HepG2 (cell line): ENCODE data around the gene TMEM132E. TPM values are rescaled to one million over a fixed set of nuclear protein-coding genes. Genes with fewer than 3 reads are reported as not detected.

Experiments used
- ATAC-seq: fragments of 200-7000 bp; cut with Tn5 transposase; 3 replicates; pipeline ENCODE4 v1.9.1; 2020; ENCODE audit warnings: mild to moderate bottlenecking, moderate library complexity
- BruUV-seq: library from RNA; stranded (reverse); fragments of 400-500 nt; replicated peaks from 2 replicates; lab custom pipeline; 2021; lab: Mats Ljungman, UMichigan
- CTCF ChIA-PET: fragments of 300-600 bp; formaldehyde crosslinking; extraction: SDS; loops from one replicate; lab custom pipeline; 2021; ENCODE audit warnings: low total read pairs, inconsistent platforms, low intra/inter-chr PET ratio; lab: Yijun Ruan, JAX
- POLR2A ChIA-PET: fragments of 350-600 bp; sonication (Branson Sonifier 250); formaldehyde crosslinking; loops from one replicate; lab custom pipeline; 2020; ENCODE audit warnings: antibody characterized with exemption, inconsistent platforms; lab: Yijun Ruan, JAX
- DNase-seq: peaks from one replicate; pipeline ENCODE4 v3.0.0-alpha.2; 2015; ENCODE audit warnings: low spot score
- FAIRE-seq: peaks from 3 replicates; lab custom pipeline; 2011; peaks lifted over from hg19 to GRCh38; lab: Jason Lieb, UNC
- H2AFZ ChIP-seq: one replicate; pipeline ENCODE4 v1.6.1; 2011; ENCODE audit warnings: low read length, inconsistent platforms
- H3K27ac ChIP-seq: fragments of 300-600 bp; 3 replicates; pipeline ENCODE4 v1.8.0; 2011; ENCODE audit warnings: mixed run types, mild to moderate bottlenecking, mixed read lengths, low read length, inconsistent platforms; ENCODE audit not compliant: insufficient read depth; ENCODE audit errors: extremely low read length
- H3K27me3 ChIP-seq, 2 experiments: fragments of 200-600 bp in 1 of 2; 2 replicates in 1 of 2; 3 replicates in 1 of 2; pipeline versions ENCODE4 v1.6.0 to v1.8.0; 2011; ENCODE audit warnings: low read length in 2 of 2, mild to moderate bottlenecking in 2 of 2, moderate library complexity in 2 of 2, inconsistent platforms in 1 of 2; ENCODE audit not compliant: insufficient read depth in 2 of 2, control insufficient read depth in 1 of 2
- H3K36me3 ChIP-seq, 2 experiments: fragments of 200-600 bp in 1 of 2; replicated peaks in 1 of 2; 2 replicates in 1 of 2; 3 replicates in 1 of 2; pipeline versions ENCODE4 v1.5.1 to v1.8.0; 2011; ENCODE audit warnings: low read length in 2 of 2, inconsistent platforms in 1 of 2; ENCODE audit not compliant: insufficient read depth in 2 of 2, control insufficient read depth in 1 of 2
- H3K4me1 ChIP-seq: 2 replicates; pipeline ENCODE4 v1.5.1; 2012; ENCODE audit warnings: low read length, inconsistent platforms; ENCODE audit not compliant: insufficient read depth
- H3K4me2 ChIP-seq: 2 replicates; pipeline ENCODE4 v1.6.0; 2011; ENCODE audit warnings: low read depth, low read length, inconsistent platforms
- H3K4me3 ChIP-seq, 3 experiments: fragments of 200-600 bp in 1 of 3; sonication (generic), shearing (Covaris generic) in 1 of 3; replicated peaks in 1 of 3; 2 replicates each; pipeline ENCODE4 v1.5.1; 2011 to 2016; ENCODE audit warnings: low read length in 3 of 3, inconsistent platforms in 2 of 3, low read depth in 2 of 3, mild to moderate bottlenecking in 2 of 3, control low read depth in 1 of 3, mixed read lengths in 1 of 3; ENCODE audit not compliant: insufficient read depth in 1 of 3
- H3K79me2 ChIP-seq: one replicate; pipeline ENCODE4 v1.6.1; 2011; ENCODE audit warnings: low read length, inconsistent platforms; ENCODE audit not compliant: insufficient read depth
- H3K9ac ChIP-seq: 2 replicates; pipeline ENCODE4 v1.6.0; 2011; ENCODE audit warnings: mild to moderate bottlenecking, low read depth, low read length, inconsistent platforms; ENCODE audit not compliant: insufficient read depth
- H3K9me3 ChIP-seq: 2 replicates; pipeline ENCODE4 v1.5.1; 2012; ENCODE audit warnings: mild to moderate bottlenecking, low read length
- H4K20me1 ChIP-seq: 2 replicates; pipeline ENCODE4 v1.6.0; 2011; ENCODE audit warnings: inconsistent platforms, mild to moderate bottlenecking, low read length, moderate library complexity; ENCODE audit not compliant: insufficient read depth
- CAMTA2 ChIP-seq: sonication (generic); formaldehyde crosslinking; IDR thresholded peaks from 2 replicates; pipeline ENCODE4 v1.4.0; 2020; ENCODE audit warnings: mild to moderate bottlenecking, missing genetic modification reagents, borderline replicate concordance
- CHD2 ChIP-seq: IDR thresholded peaks from 2 replicates; pipeline ENCODE4 v1.6.1; 2011; ENCODE audit warnings: low read depth, low read length, improper control_type of control experiment
- CREBL2 ChIP-seq: sonication (generic); formaldehyde crosslinking; IDR thresholded peaks from 2 replicates; pipeline ENCODE4 v1.8.1; 2023; ENCODE audit warnings: missing genetic modification reagents, mild to moderate bottlenecking, borderline replicate concordance
- DPF2 ChIP-seq: sonication (generic); formaldehyde crosslinking; IDR thresholded peaks from 2 replicates; pipeline ENCODE4 v1.4.0; 2020; ENCODE audit warnings: mild to moderate bottlenecking, low read depth, missing genetic modification reagents, borderline replicate concordance
- JDP2 ChIP-seq: sonication (generic); formaldehyde crosslinking; IDR thresholded peaks from 2 replicates; pipeline ENCODE4 v1.8.1; 2022; ENCODE audit warnings: missing genetic modification reagents, borderline replicate concordance
- NR2C2 ChIP-seq: sonication (generic); formaldehyde crosslinking; IDR thresholded peaks from 2 replicates; pipeline ENCODE4 v1.4.0; 2020; ENCODE audit warnings: missing genetic modification reagents, mild to moderate bottlenecking, moderate library complexity, borderline replicate concordance
- RORA ChIP-seq: sonication (generic); formaldehyde crosslinking; IDR thresholded peaks from 2 replicates; pipeline ENCODE4 v1.5.0; 2020; ENCODE audit warnings: mild to moderate bottlenecking, missing genetic modification reagents, moderate library complexity
- TMF1 ChIP-seq: sonication (generic); formaldehyde crosslinking; IDR thresholded peaks from 2 replicates; pipeline ENCODE4 v1.8.1; 2022; ENCODE audit warnings: low read depth, missing genetic modification reagents
- XBP1 ChIP-seq: sonication (generic); formaldehyde crosslinking; IDR thresholded peaks from 2 replicates; pipeline ENCODE4 v1.5.0; 2020; ENCODE audit warnings: missing genetic modification reagents
- YY1 ChIP-seq: IDR thresholded peaks from 2 replicates; pipeline ENCODE4 v1.6.1; 2011; ENCODE audit warnings: low read length, low read depth, moderate library complexity, mild to moderate bottlenecking; ENCODE audit not compliant: insufficient read depth, insufficient replicate concordance
- ZBTB7B ChIP-seq: sonication (generic); formaldehyde crosslinking; IDR thresholded peaks from 2 replicates; pipeline ENCODE4 v1.4.0; 2020; ENCODE audit warnings: missing genetic modification reagents
- ZNF124 ChIP-seq: sonication (generic); formaldehyde crosslinking; IDR thresholded peaks from 2 replicates; pipeline ENCODE4 v1.4.0; 2020; ENCODE audit warnings: missing genetic modification reagents
- ZNF225 ChIP-seq: sonication (generic); formaldehyde crosslinking; IDR thresholded peaks from 2 replicates; pipeline ENCODE4 v1.4.0; 2020; ENCODE audit warnings: mild to moderate bottlenecking, missing genetic modification reagents
- ZNF549 ChIP-seq: sonication (generic); formaldehyde crosslinking; IDR thresholded peaks from 2 replicates; pipeline ENCODE4 v1.5.0; 2020; ENCODE audit warnings: missing genetic modification reagents
- ZNF557 ChIP-seq: sonication (generic); formaldehyde crosslinking; IDR thresholded peaks from 2 replicates; pipeline ENCODE4 v1.4.0; 2020; ENCODE audit warnings: missing genetic modification reagents
- ZNF562 ChIP-seq: sonication (generic); formaldehyde crosslinking; IDR thresholded peaks from 2 replicates; pipeline ENCODE4 v1.8.0; 2022; ENCODE audit warnings: missing genetic modification reagents, borderline replicate concordance
- ZSCAN31 ChIP-seq: sonication (generic); formaldehyde crosslinking; IDR thresholded peaks from 2 replicates; pipeline ENCODE4 v1.5.0; 2020; ENCODE audit warnings: low read depth, mild to moderate bottlenecking, missing genetic modification reagents
- WGBS: methylation state at CpG from one replicate; pipeline ENCODE4 v1.1.6; 2017; ENCODE audit warnings: low lambda C conversion rate; 5-methylcytosine and 5-hydroxymethylcytosine counted together
- in situ Hi-C: cut with HindIII; loops from 2 replicates; pipeline ENCODE4 v1.10.0; 2017; ENCODE audit warnings: low pct_unique_long_range_greater_than_20kb; ENCODE audit not compliant: extremely low pct_ligation_motif_present
- intact Hi-C: fragments of 100-400 bp; cut with micrococcal nuclease; formaldehyde crosslinking; loops from one replicate; pipeline ENCODE4 v1.10.0; 2022; ENCODE audit not compliant: unreplicated experiment
- polyA plus RNA-seq, 8 experiments: library from polyadenylated mRNA; depleted of rRNA in 3 of 8; stranded (reverse) in 7 of 8; unstranded in 1 of 8; fragments of >200 nt; fragmentation: Illumina TruSeq in 4 of 8; extraction: Trizol in 4 of 8; gene quantifications; 2 replicates each; pipeline versions ENCODE4 v1.2.1 to v1.2.3, GENCODE V29; 2011 to 2016; ENCODE audit warnings: low read depth in 4 of 8, missing spikeins in 1 of 8, mixed read lengths in 1 of 8; ENCODE audit not compliant: insufficient read depth in 1 of 8
- total RNA-seq, 5 experiments: library from RNA; depleted of rRNA; stranded (reverse); fragments of >200 nt; fragmentation: Illumina TruSeq; extraction: Trizol; gene quantifications; 2 replicates each; pipeline ENCODE4 v1.2.3, GENCODE V29; 2016; ENCODE audit warnings: low read depth in 1 of 5
- TF ChIP-seq, protein P1 (sequence below): IDR thresholded peaks from 2 replicates; pipeline ENCODE4 v1.6.1; 2016; ENCODE audit warnings: mild to moderate bottlenecking
- TF ChIP-seq, protein P2 (sequence below): IDR thresholded peaks from 2 replicates; pipeline ENCODE4 v1.6.1; 2016; ENCODE audit warnings: missing compliant biosample characterization, missing genetic modification reagents, borderline replicate concordance
- TF ChIP-seq, protein P3 (sequence below): sonication (generic); formaldehyde crosslinking; IDR thresholded peaks from 2 replicates; pipeline ENCODE4 v1.5.0; 2020; ENCODE audit warnings: mild to moderate bottlenecking, missing genetic modification reagents, moderate library complexity

The TMEM132E gene
- total and polyA plus RNA-seq, 2 of the 13 experiments (the other 11 are each of a cell fraction or from before 2014, with no cell fraction given), result not detected

GRCh38 chr17:34547453-34548063 is 31.8 kb upstream of the TMEM132E start:
- Histone ChIP-seq H3K27me3 (peaks cover 0 to 8% of the 10 kb centered on the region in 2 experiments; a peak in 1 of 5 replicates), H4K20me1 (no peaks in the 10 kb centered on the region), H3K9me3 (no peaks in the 10 kb centered on the region), H2AFZ (no peak overlapping the region), H3K79me2 (no peaks in the 10 kb centered on the region), H3K4me3 (no peak overlapping the region), H3K27ac (no peak overlapping the region), H3K4me2 (no peak overlapping the region), H3K36me3 (no peaks in the 10 kb centered on the region), H3K4me1 (no peaks in the 10 kb centered on the region), H3K9ac (no peak overlapping the region)
- DNase-seq (no peak), FAIRE-seq (no peak), ATAC-seq (peak; percentile 45; the same call in 2 of the 3 replicates)
- in situ Hi-C loops (loop anchor here (25.0 kb wide), 1 partner anchor 340 kb away; no protein-coding TSS in a partner anchor), intact Hi-C loops (no loop called here)
- CTCF ChIA-PET, result no interaction called here
- no CpG with 5 or more reads among the region's 3 CpGs for WGBS
- no TSS peak for BruUV-seq
- POLR2A ChIA-PET, result no interaction called here
- TF ChIP-seq, protein P1, sequence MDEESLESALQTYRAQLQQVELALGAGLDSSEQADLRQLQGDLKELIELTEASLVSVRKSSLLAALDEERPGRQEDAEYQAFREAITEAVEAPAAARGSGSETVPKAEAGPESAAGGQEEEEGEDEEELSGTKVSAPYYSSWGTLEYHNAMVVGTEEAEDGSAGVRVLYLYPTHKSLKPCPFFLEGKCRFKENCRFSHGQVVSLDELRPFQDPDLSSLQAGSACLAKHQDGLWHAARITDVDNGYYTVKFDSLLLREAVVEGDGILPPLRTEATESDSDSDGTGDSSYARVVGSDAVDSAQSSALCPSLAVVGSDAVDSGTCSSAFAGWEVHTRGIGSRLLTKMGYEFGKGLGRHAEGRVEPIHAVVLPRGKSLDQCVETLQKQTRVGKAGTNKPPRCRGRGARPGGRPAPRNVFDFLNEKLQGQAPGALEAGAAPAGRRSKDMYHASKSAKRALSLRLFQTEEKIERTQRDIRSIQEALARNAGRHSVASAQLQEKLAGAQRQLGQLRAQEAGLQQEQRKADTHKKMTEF (CRISPR knock-in tag), result no peak
- TF ChIP-seq RORA (no peak), ZNF124 (CRISPR knock-in tag) (no peak), TMF1 (CRISPR knock-in tag) (no peak), NR2C2 (CRISPR knock-in tag) (no peak), XBP1 (no peak), CHD2 (no peak), CREBL2 (CRISPR knock-in tag) (no peak), ZNF562 (CRISPR knock-in tag) (no peak), JDP2 (CRISPR knock-in tag) (no peak), ZNF557 (CRISPR knock-in tag) (no peak), ZNF225 (CRISPR knock-in tag) (no peak), DPF2 (CRISPR knock-in tag) (no peak), ZNF549 (CRISPR knock-in tag) (no peak), ZSCAN31 (CRISPR knock-in tag) (no peak), YY1 (no peak), ZBTB7B (CRISPR knock-in tag) (no peak), CAMTA2 (no peak)
- TF ChIP-seq, protein P2, sequence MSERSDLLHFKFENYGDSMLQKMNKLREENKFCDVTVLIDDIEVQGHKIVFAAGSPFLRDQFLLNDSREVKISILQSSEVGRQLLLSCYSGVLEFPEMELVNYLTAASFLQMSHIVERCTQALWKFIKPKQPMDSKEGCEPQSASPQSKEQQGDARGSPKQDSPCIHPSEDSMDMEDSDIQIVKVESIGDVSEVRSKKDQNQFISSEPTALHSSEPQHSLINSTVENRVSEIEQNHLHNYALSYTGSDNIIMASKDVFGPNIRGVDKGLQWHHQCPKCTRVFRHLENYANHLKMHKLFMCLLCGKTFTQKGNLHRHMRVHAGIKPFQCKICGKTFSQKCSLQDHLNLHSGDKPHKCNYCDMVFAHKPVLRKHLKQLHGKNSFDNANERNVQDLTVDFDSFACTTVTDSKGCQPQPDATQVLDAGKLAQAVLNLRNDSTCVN (CRISPR knock-in tag), result no peak
- TF ChIP-seq, protein P3, sequence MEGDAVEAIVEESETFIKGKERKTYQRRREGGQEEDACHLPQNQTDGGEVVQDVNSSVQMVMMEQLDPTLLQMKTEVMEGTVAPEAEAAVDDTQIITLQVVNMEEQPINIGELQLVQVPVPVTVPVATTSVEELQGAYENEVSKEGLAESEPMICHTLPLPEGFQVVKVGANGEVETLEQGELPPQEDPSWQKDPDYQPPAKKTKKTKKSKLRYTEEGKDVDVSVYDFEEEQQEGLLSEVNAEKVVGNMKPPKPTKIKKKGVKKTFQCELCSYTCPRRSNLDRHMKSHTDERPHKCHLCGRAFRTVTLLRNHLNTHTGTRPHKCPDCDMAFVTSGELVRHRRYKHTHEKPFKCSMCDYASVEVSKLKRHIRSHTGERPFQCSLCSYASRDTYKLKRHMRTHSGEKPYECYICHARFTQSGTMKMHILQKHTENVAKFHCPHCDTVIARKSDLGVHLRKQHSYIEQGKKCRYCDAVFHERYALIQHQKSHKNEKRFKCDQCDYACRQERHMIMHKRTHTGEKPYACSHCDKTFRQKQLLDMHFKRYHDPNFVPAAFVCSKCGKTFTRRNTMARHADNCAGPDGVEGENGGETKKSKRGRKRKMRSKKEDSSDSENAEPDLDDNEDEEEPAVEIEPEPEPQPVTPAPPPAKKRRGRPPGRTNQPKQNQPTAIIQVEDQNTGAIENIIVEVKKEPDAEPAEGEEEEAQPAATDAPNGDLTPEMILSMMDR (CRISPR knock-in tag), result no peak
